GM13977 (cell line): Measurements from ENCODE around the gene PIGQ.

Experiments
- DNase-seq: peaks from one replicate; pipeline ENCODE4 v3.0.0; 2012; ENCODE audit warnings: low spot score
- in situ Hi-C: fragments of 300-500 bp; cut with MboI; formaldehyde crosslinking; loops from one replicate; pipeline ENCODE4 v1.12.0; 2022; ENCODE audit warnings: low sequenced_read_pairs, low pct_unique_long_range_greater_than_20kb, mixed read lengths, inconsistent platforms; ENCODE audit not compliant: unreplicated experiment
- TF ChIP-seq, protein P1 (sequence below): IDR thresholded peaks from 2 replicates; pipeline ENCODE4 v1.5.1; 2012; ENCODE audit warnings: mild to moderate bottlenecking, control low read depth; ENCODE audit not compliant: insufficient read depth; ENCODE audit errors: extremely low read depth, missing control alignments

Gene PIGQ

DNA sequence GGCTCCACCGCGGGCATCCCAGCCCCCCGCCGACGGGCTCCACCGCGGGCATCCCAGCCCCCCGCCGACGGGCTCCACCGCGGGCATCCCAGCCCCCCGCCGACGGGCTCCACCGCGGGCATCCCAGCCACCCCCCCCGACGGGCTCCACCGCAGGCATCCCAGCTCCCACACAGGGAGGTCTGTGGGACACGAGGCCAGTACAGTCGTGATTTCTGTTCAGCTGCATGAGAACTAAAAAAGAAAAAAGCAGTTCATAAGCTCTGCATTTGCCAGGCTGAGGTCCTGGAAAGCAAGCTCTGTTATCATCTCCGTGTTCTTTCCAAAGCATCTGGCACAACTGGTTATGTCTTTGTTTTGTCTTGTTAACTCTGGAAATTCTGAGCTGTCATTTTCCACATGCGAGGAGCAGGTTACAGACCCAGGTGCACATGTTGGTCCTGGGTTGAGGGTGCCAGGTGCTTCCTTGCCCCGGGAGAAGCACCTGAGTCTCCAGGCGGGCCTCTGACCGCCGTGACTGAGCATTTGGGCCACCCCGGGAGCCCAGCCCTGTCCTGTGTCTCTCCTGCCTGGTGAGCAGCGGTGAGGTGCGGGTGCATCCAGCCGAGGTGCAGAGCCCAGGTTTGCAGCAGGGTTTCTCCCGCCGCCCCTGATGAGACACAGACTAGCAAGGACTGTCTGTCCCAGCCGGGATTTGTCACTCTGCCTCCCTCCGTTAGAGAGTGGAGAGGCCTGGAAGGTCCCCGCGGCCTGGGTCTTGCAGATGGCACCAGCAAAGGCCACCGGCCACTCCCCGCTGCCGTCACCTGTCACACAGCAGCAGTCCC is 51.1 kb downstream of the PIGQ start:
- in situ Hi-C loops, result no loop called here
- TF ChIP-seq, protein P1, sequence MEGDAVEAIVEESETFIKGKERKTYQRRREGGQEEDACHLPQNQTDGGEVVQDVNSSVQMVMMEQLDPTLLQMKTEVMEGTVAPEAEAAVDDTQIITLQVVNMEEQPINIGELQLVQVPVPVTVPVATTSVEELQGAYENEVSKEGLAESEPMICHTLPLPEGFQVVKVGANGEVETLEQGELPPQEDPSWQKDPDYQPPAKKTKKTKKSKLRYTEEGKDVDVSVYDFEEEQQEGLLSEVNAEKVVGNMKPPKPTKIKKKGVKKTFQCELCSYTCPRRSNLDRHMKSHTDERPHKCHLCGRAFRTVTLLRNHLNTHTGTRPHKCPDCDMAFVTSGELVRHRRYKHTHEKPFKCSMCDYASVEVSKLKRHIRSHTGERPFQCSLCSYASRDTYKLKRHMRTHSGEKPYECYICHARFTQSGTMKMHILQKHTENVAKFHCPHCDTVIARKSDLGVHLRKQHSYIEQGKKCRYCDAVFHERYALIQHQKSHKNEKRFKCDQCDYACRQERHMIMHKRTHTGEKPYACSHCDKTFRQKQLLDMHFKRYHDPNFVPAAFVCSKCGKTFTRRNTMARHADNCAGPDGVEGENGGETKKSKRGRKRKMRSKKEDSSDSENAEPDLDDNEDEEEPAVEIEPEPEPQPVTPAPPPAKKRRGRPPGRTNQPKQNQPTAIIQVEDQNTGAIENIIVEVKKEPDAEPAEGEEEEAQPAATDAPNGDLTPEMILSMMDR, result no peak
- DNase-seq, result no peak

DNA sequence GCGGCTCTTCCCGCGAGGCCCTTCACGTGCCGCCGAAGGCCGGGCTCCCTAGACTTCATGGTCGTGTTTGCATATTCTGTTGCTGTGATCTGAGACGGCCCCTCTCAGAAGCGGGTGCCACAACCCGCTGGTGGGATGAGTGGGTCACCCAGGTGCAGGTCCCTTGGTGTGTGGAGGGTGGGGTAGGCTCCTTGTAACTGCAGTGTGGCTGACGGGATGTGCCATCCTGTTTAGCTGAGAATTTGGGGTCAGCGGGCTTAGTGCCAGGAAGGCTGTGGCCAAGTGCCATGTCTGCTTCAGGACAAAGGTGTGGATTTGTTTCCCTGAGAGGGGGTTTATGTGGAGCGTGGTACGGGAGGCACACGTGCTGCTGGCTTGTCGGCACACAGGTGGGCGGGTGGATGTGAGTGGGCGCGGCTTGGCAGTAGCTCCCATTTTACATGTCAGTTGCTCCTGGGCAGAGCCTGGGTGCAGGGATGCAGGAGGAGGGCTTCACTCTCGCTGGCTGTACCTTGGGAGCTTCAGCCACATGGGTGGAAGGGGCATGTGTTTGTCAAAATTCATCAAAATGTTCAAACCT is 51.8 kb downstream of the PIGQ start:
- DNase-seq, result no peak
- TF ChIP-seq, protein P1, result no peak
- in situ Hi-C loops, result no loop called here

DNA sequence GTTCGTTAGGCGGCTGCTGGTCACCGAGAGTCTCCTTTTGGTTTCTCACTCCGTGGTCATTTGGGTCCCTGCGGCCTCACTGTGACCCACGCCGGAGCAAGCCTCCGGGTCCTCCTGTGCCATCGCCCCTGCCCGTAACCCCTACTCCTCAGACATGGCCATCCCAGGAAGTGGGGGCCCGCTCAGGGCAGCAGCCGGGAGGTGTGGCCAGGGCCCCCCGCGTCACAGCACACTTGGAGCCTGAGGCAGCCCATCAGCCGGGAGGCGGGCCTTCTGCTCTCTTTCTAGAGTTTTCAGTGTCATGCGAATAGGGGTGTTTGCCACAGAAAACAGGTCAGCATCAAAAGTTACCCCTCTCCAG is 53.1 kb downstream of the PIGQ start:
- TF ChIP-seq, protein P1, result no peak
- no peak for DNase-seq
- in situ Hi-C loops, result no loop called here

DNA sequence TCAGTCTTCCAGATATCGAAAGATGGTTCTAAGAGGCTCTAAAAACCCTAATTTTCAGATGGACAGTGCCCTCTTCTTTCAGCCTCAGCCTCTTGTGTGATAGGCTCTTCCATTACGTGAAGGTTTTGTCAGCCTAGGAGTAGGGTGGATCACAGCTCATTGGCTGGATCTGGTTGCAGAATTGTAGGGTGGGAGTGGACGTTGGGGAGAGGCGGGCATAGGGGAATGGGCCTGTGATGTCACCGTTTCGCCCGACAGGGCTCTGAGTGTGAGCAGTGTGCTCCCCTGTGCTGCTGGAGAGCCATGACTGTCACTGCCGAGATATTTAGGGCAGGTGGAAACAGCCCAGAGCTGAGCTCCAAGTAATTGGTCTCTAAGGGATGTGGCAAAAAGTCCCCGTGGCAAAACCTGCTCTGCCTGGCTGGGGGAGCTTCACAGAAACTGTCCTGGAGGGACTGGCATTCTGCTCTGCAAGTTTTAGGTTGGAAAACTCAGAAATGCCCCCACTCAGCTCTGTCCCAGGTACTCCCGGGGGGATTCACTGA is 54.8 kb downstream of the PIGQ start:
- in situ Hi-C loops, result no loop called here
- no peak for DNase-seq
- TF ChIP-seq, protein P1, result no peak

DNA sequence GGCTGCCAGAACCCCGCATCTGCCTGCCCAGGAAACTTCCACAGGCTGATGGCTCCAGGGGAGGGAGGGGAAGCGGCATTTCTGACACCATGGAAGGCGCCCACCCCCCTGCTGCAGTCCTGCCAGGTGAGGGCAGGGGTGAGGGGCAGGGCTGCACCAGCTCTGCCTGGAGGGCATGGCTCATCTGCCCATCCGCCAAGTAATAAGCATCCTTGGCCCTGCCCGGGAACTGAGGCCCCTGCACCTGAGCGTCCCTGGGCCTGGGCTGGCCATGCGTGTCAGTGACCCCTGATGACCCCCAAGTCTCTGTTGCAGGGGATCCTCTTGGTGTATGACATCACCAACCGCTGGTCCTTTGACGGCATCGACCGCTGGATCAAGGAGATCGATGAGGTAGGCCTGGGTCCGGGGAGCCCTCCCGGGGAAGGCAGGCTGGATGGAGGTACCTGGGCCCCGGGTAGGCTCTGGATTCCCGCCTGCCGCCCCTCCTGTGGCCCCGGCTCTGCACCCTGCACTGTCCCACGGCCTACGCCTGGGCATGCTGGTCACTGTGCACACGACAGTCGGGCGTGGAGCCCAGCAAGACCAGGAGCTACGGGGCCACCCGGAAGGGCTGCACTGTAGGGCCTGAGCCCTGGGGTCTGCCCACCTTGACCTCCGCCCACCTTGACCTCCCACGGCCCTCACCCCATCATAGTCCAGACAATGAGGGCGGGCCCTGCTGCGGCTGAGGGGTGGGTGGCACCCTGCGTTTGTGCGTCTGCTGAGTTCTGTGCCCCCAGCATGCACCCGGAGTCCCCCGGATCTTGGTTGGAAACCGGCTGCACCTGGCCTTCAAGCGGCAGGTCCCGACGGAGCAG is 55.6 kb downstream of the PIGQ start:
- TF ChIP-seq, protein P1, result no peak
- in situ Hi-C loops, result no loop called here
- no peak for DNase-seq

DNA sequence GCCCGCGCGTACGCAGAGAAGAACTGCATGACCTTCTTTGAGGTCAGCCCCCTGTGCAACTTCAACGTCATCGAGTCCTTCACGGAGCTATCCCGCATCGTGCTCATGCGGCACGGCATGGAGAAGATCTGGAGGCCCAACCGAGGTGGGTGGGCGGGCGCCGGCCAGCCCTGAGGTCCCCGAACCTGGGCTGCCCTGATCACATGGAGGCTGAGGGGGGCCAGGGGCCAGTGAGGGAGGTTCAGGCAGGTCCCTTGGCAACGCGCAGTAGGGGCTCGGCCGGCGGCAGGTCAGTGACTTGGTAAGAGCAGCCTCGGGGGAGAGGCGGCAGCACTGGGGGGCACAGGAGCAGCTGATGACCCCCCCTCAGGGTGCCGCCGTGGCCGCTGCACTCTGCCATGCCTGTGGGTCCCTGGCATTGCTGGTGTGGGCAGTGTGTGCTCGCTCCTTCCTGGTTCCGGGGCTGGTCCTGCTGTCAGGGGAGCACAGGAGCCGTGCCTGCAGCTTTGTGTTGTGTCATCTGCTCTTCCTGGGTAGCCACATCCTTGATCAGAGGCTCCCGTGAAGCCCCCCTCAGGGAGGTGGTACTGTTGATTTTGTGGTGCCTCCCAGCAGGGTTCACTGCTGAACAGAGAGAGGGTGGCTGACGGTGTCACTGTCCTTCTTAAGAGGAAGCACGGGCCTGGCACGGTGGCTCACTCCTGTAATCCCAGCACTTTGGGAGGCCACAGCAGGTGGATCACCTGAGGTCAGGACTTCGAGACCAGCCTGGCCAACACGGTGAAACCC is 56.4 kb downstream of the PIGQ start:
- TF ChIP-seq, protein P1, result no peak
- no peak for DNase-seq
- in situ Hi-C loops, result no loop called here
